K562 (cell line): ENCODE data around the gene CCN5. TPM values are rescaled to one million over a fixed set of nuclear protein-coding genes. Genes with fewer than 3 reads are reported as not detected.

Experiments
- ATAC-seq: fragments of 200-7000 bp; cut with Tn5 transposase; 3 replicates; pipeline ENCODE4 v1.9.1; 2020; ENCODE audit warnings: moderate library complexity
- BruUV-seq: library from RNA; stranded (reverse); fragments of 400-500 nt; replicated peaks from 2 replicates; lab custom pipeline; 2021; lab: Mats Ljungman, UMichigan
- CTCF ChIA-PET: fragments of 300-600 bp; formaldehyde crosslinking; extraction: SDS; loops from one replicate; lab custom pipeline; 2021; ENCODE audit warnings: low intra/inter-chr PET ratio; lab: Yijun Ruan, JAX
- POLR2A ChIA-PET: fragments of 300-600, 350-650 bp; sonication (Branson Sonifier 250); formaldehyde crosslinking; extraction: SDS; loops from one replicate; lab custom pipeline; 2021; ENCODE audit warnings: antibody characterized with exemption, inconsistent platforms; lab: Yijun Ruan, JAX
- DNase-seq, 4 experiments: peaks; one replicate each; pipeline versions ENCODE4 v3.0.0 to v3.0.0-alpha.2; 2011 to 2018; ENCODE audit warnings: low spot score in 3 of 4, mixed read lengths in 3 of 4; ENCODE audit errors: extremely low read depth in 1 of 4
- FAIRE-seq: peaks from 2 replicates; lab custom pipeline; 2011; peaks lifted over from hg19 to GRCh38; lab: Jason Lieb, UNC
- H2AFZ ChIP-seq: 2 replicates; pipeline ENCODE4 v1.6.0; 2011; ENCODE audit warnings: low read depth, low read length, control low read depth, inconsistent platforms
- H3K27ac ChIP-seq: fragments of 200-600 bp; 3 replicates; pipeline ENCODE4 v1.8.0; 2011; ENCODE audit warnings: low read depth, mild to moderate bottlenecking, control low read depth, inconsistent platforms, low read length, moderate library complexity, mixed read lengths; ENCODE audit errors: extremely low read depth
- H3K27me3 ChIP-seq, 2 experiments: fragments of 300-600 bp in 1 of 2; 2 replicates in 1 of 2; 3 replicates in 1 of 2; pipeline versions ENCODE4 v1.6.0 to v1.8.0; 2011; ENCODE audit warnings: inconsistent platforms in 2 of 2, low read length in 2 of 2, mild to moderate bottlenecking in 1 of 2, mixed read lengths in 1 of 2, moderate library complexity in 1 of 2; ENCODE audit not compliant: control insufficient read depth in 2 of 2, insufficient read depth in 2 of 2
- H3K36me3 ChIP-seq: fragments of 300-600 bp; 3 replicates; pipeline ENCODE4 v1.8.0; 2011; ENCODE audit warnings: mild to moderate bottlenecking, low read length, inconsistent platforms; ENCODE audit not compliant: control insufficient read depth, insufficient read depth
- H3K4me1 ChIP-seq, 2 experiments: fragments of 200-600 bp in 1 of 2; replicated peaks in 1 of 2; 2 replicates in 1 of 2; 3 replicates in 1 of 2; pipeline versions ENCODE4 v1.5.1 to v1.8.0; 2011; ENCODE audit warnings: inconsistent platforms in 2 of 2, low read length in 2 of 2, mild to moderate bottlenecking in 1 of 2, mixed read lengths in 1 of 2, moderate library complexity in 1 of 2; ENCODE audit not compliant: control insufficient read depth in 2 of 2, insufficient read depth in 2 of 2
- H3K4me2 ChIP-seq: 2 replicates; pipeline ENCODE4 v1.6.1; 2011; ENCODE audit warnings: low read length, control low read depth, inconsistent platforms, mixed read lengths; ENCODE audit not compliant: insufficient read depth
- H3K4me3 ChIP-seq: fragments of 200-600 bp; sonication (generic), shearing (Covaris generic); 2 replicates; pipeline ENCODE4 v1.5.1; 2016; ENCODE audit warnings: control low read depth, inconsistent platforms
- H3K79me2 ChIP-seq: fragments of 200-600 bp; 3 replicates; pipeline ENCODE4 v1.8.0; 2011; ENCODE audit warnings: low read length, inconsistent platforms; ENCODE audit not compliant: control insufficient read depth, insufficient read depth
- H3K9ac ChIP-seq, 2 experiments: 2 replicates each; pipeline versions ENCODE4 v1.6.0 to v1.6.1; 2011; ENCODE audit warnings: low read depth in 2 of 2, low read length in 2 of 2, control low read depth in 1 of 2, inconsistent platforms in 1 of 2, mild to moderate bottlenecking in 1 of 2, mixed read lengths in 1 of 2; ENCODE audit not compliant: insufficient read depth in 1 of 2
- H3K9me1 ChIP-seq: one replicate; pipeline ENCODE4 v1.6.0; 2011; ENCODE audit warnings: inconsistent platforms, mild to moderate bottlenecking, low read length, moderate library complexity; ENCODE audit not compliant: control insufficient read depth, insufficient read depth
- H3K9me3 ChIP-seq: replicated peaks from 2 replicates; pipeline ENCODE4 v1.5.1; 2011; ENCODE audit warnings: low read depth, low read length, inconsistent platforms; ENCODE audit not compliant: control insufficient read depth, insufficient read depth
- H4K20me1 ChIP-seq: replicated peaks from 2 replicates; pipeline ENCODE4 v1.6.1; 2011; ENCODE audit warnings: low read length, inconsistent platforms, mixed read lengths; ENCODE audit not compliant: control insufficient read depth, insufficient read depth
- ASH1L ChIP-seq: fragments of 450-650 bp; IDR thresholded peaks from 2 replicates; pipeline ENCODE4 v1.6.1; 2018; ENCODE audit warnings: borderline replicate concordance, mild to moderate bottlenecking, low read depth; ENCODE audit not compliant: partially characterized antibody
- CEBPB ChIP-seq: fragments of 450-650 bp; IDR thresholded peaks from 2 replicates; pipeline ENCODE4 v1.6.1; 2016; ENCODE audit warnings: missing genetic modification characterization, missing compliant biosample characterization
- CLOCK ChIP-seq: fragments of 250-450 bp; sonication (Bioruptor Pico); IDR thresholded peaks from 2 replicates; pipeline ENCODE4 v1.4.0; 2020; ENCODE audit warnings: mild to moderate bottlenecking, moderate library complexity, borderline replicate concordance
- ETV1 ChIP-seq: fragments of 450-650 bp; conservative IDR thresholded peaks from 2 replicates; pipeline ENCODE4 v1.6.1; 2016; ENCODE audit warnings: missing genetic modification characterization, control low read depth, low read depth, missing compliant biosample characterization
- RAD21 ChIP-seq, 2 experiments: fragments of 250-450 bp in 1 of 2; fragments of 450-650 bp in 1 of 2; sonication (Bioruptor Pico) in 1 of 2; formaldehyde crosslinking in 1 of 2; IDR thresholded peaks in 1 of 2; conservative IDR thresholded peaks in 1 of 2; 2 replicates each; pipeline versions ENCODE4 v1.4.0 to v1.8.0; 2020 to 2022; ENCODE audit warnings: mild to moderate bottlenecking in 2 of 2, moderate library complexity in 1 of 2
- RB1 ChIP-seq: fragments of 450-650 bp; IDR thresholded peaks from 2 replicates; pipeline ENCODE4 v1.6.1; 2017; ENCODE audit warnings: low read depth, mild to moderate bottlenecking
- RBFOX2 ChIP-seq: fragments of 200-400 bp; formaldehyde crosslinking; IDR thresholded peaks from 2 replicates; pipeline ENCODE4 v1.6.1; 2017; ENCODE audit warnings: low read depth, mild to moderate bottlenecking, low read length, moderate library complexity
- SMC3 ChIP-seq: conservative IDR thresholded peaks from 2 replicates; pipeline ENCODE4 v1.6.1; 2011; ENCODE audit warnings: low read depth, low read length, improper control_type of control experiment; ENCODE audit not compliant: insufficient read depth
- TFAP4 ChIP-seq: sonication (generic); formaldehyde crosslinking; IDR thresholded peaks from 2 replicates; pipeline ENCODE4 v1.8.0; 2022; ENCODE audit warnings: missing genetic modification reagents, mild to moderate bottlenecking, moderate library complexity, borderline replicate concordance
- YBX1 ChIP-seq: fragments of 450-650 bp; IDR thresholded peaks from 2 replicates; pipeline ENCODE4 v1.7.1; 2016; ENCODE audit warnings: mild to moderate bottlenecking
- ZNF41 ChIP-seq: fragments of 250-450 bp; sonication (Bioruptor Pico); conservative IDR thresholded peaks from 2 replicates; pipeline ENCODE4 v1.4.0; 2020; ENCODE audit warnings: mild to moderate bottlenecking
- WGBS: fragments of 100-300 bp; shearing (Covaris generic); methylation state at CpG from one replicate; pipeline ENCODE4 v1.1.6; 2016; ENCODE audit warnings: low coverage, mixed read lengths; ENCODE audit not compliant: insufficient coverage; ENCODE audit errors: missing lambda C conversion rate; 5-methylcytosine and 5-hydroxymethylcytosine counted together
- in situ Hi-C: fragments of 300-500 bp; cut with MboI; formaldehyde crosslinking; loops from 4 replicates; pipeline ENCODE4 v1.15.0; 2018; ENCODE audit warnings: inconsistent platforms, mixed read lengths
- intact Hi-C: fragments of 100-400 bp; cut with micrococcal nuclease; formaldehyde crosslinking; loops from 2 replicates; pipeline ENCODE4 v1.14.2; 2022
- polyA plus RNA-seq, 8 experiments: library from polyadenylated mRNA; depleted of rRNA in 4 of 8; stranded (reverse) in 5 of 8; unstranded in 3 of 8; fragments of >200 nt; fragmentation: Nextera tagmentation in 2 of 8; fragmentation: Illumina TruSeq in 1 of 8; extraction: Ambion mirVana in 2 of 8; extraction: Trizol in 1 of 8; gene quantifications; 2 replicates each; pipeline versions ENCODE4 v1.2.1 to v1.2.3, GENCODE V29; 2011 to 2014; ENCODE audit warnings: inconsistent platforms in 1 of 8, missing spikeins in 1 of 8
- total RNA-seq, 7 experiments: library from RNA; depleted of rRNA in 6 of 7; stranded (reverse); fragments of >200 nt in 6 of 7; fragmentation: Illumina TruSeq in 2 of 7; extraction: Trizol in 2 of 7; gene quantifications; 2 replicates each; pipeline versions ENCODE4 v1.2.1 to v1.2.3, GENCODE V29; 2011 to 2021; ENCODE audit warnings: low replicate concordance in 1 of 7

CCN5 gene
- total and polyA plus RNA-seq, 9 of the 15 experiments (the other 6 are each of a cell fraction or from before 2014, with no cell fraction given) = not detected

- no peak for TF ChIP-seq CLOCK (CRISPR knock-in tag)
- TF ChIP-seq YBX1 = no peak
- TF ChIP-seq ZNF41 (CRISPR knock-in tag) = no peak
Observed at GRCh38 chr20:44681796-44682566, 33.2 kb upstream of the CCN5 start (continued).

- Histone ChIP-seq H4K20me1 (no peaks in the 10 kb centered on the region; the same call in 1 of the 2 replicates), H3K4me3 (no peak overlapping the region), H3K9me1 (no peaks in the 10 kb centered on the region), H3K4me2 (no peak overlapping the region), H3K9ac (no peak overlapping the region), H3K79me2 (no peaks in the 10 kb centered on the region), H3K27me3 (peaks cover 13 to 14% of the 10 kb centered on the region in 2 experiments; a peak in 4 of 5 replicates), H2AFZ (no peak overlapping the region), H3K4me1 (peaks cover 5% of the 10 kb centered on the region in 2 experiments; a peak in 3 of 5 replicates), H3K9me3 (no peaks in the 10 kb centered on the region; the same call in 1 of the 2 replicates), H3K27ac (no peak overlapping the region), H3K36me3 (no peaks in the 10 kb centered on the region)
- peak; percentile 93 for ATAC-seq
- ChIA-PET POLR2A (interaction anchor here (0.5 to 1.4 kb wide), 4 partner anchors 18 to 165 kb away, joined by 3 to 6 read pairs (median 4); no protein-coding TSS in a partner anchor), CTCF (interaction anchor here (0.9 to 5.8 kb wide), 3 partner anchors 45 to 184 kb away, joined by 7 to 58 read pairs (median 9); no protein-coding TSS in a partner anchor)
- 3% methylated on average over 10 of the region's 10 CpGs for WGBS
- BruUV-seq = no TSS peak
- peak; percentile 68 to 87 (median 80) for DNase-seq
- in situ Hi-C loops = no loop called here
- intact Hi-C loops = loop anchor here (2.0 to 5.0 kb wide), 2 partner anchors 73 to 296 kb away; no protein-coding TSS in a partner anchor
- peak; percentile 88 for FAIRE-seq
- TF ChIP-seq RAD21 (CRISPR knock-in tag; conservative IDR thresholded peaks at IDR 0.05 in 1 of 2, IDR thresholded peaks at IDR 0.05 in 1 of 2) (peak; percentile 46 to 78), SMC3 (peak; percentile 65), ETV1 (tag) (peak; percentile 72), ASH1L (no peak), RB1 (0 out of 2 replicates have a peak, but pooled peaks have one; percentile 38), CEBPB (peak; percentile 58), TFAP4 (CRISPR knock-in tag) (peak; percentile 58), RBFOX2 (no peak)
Observed at GRCh38 chr20:44683263-44684046, 31.7 kb upstream of the CCN5 start.
